OCI-M1 (cell line): ENCODE measurements around the gene DCAKD.
A peak's percentile ranks its signal among the peaks of the same experiment; 100 is the strongest.

Source experiments
- DNase-seq: peaks from one replicate; lab custom pipeline; 2025; lab: John Stamatoyannopoulos, UW

Gene DCAKD

DNA sequence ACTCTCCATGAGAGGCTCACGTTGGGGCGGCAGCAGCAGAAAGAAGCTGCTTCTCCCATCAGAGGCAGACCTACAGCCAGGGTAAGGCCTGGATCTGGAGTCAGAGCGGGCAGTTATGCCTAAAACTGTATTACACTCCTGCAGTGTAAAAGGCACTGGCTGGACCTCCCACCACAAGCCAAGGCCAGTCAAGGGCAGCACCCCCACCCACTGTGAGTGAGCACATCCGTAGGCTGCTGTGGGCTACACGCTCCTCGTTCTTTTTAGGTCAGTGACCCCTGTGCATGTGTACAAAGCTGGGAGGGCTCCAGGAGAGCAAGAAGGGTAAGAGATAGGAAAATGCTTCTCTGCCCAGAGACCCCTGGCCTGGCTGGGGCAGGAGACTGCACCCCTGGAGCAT, 20.7 kb downstream of the DCAKD start:
- DNase-seq = no peak

DNA sequence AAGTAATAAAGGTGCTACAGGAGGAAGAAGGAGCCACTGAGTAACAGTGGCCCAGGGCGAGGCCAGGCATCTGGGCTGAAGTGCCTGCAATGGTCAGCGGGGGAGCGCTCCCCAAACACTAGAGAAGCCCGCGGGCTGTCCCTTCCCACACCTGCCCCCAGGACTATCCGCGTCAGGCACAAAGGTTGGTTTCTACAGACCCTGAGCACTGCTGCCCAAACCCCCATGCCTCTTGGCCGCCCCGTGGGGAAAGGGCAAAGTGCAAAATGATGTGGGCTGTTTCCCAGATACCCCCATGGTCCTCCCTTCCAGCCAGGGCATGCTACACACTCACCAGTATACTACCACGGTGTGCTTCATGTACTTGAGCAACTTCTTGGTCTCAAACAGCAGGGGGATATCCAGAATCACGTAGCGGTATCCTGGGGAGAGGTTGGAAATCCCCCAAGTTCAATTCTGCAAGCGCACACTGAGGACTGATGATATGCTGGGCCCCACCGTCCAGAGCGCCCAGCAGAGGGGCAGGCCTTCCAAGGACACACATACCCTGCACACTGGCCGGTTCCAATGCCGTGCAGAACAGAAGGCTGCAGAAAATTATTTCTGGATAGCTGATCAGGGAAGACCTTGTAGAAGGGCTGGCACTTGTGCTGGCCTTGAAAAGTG, 21.5 kb downstream of the DCAKD start:
- no peak for DNase-seq

DNA sequence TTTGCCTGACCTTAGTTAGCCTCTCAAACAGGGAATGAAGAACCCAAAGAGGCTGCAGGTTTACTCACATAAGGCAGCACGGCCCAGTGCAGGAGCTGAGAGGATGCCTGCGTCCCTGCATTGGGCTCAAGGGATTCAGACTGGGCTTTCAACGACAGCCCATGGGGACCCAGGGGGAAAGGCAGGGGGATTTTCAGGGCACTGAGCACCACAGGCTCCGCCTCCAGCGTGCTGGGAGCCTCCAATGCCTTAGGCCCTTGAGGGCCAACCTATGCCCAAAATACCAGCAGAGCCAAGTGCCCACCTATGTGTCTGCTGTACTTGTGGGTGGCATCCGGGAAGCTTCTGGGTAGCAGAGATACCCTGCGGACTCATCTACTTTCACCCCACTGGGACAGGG, 22.3 kb downstream of the DCAKD start:
- no peak for DNase-seq

DNA sequence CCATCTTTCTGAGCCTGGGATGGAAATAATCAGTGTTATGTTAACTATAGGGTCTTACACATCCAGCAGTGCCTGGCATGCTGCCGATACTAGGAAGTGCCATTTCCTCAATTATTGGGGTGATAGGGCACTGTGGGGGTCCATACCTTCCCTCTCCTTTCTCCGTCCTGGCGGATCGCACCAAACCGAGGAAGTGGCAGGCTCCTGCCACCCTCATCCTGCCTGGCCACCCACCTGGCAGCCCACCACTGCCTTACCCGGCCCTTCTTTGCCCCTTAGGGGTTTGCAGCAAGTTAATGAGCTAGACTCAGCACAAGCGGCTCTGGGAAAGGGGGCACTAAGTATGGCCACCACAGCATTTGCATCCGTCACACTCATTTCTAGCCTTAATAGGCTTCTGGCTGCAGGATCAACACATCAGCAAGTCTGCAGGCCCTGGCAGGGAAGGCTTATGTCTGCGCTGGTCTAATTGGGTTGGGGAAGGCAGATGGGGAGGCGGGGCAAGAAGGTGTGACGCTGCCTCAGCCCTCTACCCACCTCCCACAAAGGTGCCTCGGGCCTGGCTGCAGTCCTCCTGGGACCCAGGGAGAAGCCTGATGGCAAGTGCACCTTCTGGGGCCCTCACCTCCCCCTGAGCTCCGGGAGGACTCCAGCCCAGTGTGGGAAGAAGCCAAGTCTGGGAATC, 28.6 kb downstream of the DCAKD start:
- DNase-seq = no peak

DNA sequence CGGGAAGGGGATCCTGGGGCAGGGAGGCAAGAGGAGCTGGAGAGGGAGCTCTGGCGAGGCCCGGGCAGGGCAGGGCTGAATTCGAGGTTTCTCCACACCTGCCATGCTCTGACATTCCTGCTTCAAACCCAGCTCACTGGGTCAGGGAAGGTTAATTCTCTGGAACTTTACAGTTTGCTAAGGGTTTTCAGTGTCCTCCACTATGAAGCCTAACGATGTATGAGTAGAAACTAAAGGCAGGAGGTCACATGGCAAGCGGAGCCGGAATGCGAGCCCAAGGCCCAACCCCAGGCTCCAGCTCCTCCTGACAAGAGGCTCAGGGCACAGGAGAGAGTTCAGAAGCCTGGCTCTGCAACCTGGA, 29.2 kb downstream of the DCAKD start:
- no peak for DNase-seq

DNA sequence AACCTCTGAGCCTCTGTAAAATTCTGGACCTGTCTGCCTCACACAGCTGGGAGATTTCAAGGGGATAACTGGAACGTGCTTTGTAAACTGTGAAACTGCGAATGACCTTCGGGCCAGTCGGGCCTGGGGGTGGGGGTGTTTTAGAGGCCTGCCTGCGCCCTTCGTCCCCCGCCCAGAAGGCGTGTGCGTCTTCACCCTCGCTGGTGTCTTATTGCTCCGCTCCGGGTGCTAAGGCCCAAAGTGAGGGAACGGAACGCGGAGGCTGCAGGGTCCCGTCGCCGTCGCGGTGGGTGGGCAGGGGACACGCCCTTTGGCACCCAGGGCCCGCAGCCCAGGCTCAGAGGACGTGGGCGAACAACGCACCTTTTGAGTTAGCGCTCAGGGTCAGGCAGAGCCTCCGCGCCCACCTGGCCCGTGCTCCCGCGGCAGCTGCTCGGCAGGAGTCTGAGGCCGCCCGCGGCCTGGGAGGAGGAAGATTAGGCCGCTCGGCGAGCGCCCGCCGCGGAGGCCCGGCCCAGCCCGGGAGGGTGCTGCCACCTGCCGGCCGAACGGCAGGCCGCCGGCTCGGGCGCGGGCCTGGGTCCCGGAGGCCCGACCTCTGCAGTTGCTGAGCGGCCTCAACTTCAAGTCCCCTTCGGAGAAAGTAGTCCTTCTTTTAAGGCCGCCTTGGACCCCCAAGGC, 29.7 kb downstream of the DCAKD start:
- DNase-seq = peak; percentile 75

DNA sequence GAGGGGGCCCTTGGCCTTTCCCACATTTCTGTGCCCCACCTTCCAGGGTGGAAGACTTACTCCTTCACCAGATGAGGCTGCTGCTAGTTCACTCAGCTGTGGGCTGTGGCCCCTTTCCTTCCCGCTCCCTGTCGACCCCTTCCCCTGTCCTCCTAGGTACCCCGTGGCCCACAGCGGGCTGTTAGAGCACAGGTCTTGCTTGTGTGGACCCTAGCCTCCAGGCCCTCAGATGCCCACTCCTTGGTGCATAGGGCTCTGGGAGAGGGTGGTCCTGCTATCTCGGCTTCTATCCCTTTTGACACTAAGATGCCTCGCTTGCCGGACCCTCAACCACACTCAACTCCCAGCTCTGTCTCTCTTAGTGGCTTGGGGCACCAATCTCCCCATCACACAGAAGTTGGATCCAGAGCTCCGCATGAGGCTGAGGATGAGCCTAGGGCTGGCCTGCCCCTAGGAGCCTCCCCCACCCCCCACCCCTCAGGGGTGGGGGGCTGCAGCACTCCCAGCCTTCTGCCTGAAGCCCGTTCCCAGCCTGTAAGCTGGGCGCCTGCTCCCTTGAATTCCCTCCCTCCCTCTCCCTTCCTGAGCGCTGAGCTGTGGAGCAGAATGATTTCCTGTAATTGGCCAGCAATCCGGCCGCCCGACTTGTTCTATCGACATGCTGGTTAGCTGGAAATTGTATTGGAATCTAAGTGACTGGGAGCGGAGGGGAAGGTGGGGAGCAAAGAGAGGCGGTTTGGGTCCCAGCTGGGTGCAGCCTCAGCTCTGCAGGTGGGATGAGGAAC, 30.9 kb downstream of the DCAKD start:
- no peak for DNase-seq

DNA sequence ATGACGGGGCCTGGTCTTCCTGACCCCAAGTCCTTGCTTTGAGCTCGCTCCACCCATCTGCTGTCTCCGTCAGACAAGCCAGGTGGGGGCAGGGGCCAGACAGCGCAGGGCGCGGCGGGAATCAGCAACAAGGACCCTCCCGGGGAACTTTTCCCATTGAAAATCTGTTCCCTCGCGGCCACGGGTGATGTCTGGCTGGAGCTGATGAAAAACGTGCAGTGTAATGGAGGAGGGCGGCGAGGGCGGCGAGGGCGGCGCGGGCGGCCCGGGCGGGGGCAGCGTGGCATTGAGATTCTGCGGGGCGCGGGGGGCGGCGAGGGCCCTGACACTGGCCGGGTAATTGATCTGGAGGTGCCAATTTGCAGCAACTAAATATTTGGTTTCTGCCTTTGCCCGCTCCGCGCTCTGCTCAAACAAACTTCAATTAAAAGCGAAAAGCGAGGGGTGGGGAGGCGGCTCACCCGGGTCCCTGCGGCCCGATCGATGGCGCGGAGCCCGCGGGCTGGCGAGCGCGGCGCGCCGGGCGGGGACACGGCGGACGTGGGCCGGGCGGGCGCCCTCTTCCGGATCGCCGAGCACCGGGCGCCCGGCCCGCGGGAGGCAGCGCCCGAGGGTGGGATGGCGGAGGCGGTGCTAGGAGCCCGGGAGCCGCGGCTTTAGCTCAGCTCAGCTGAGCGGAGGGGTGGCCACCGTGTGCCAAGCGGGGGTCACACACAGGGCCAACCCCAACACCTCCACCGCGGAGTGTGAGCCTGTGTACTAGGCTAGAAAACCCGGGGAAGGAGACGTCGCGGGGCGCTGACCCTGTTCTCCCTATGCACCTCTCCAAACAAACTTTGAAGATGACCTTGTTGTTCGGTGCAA, 32.4 kb downstream of the DCAKD start:
- peak; percentile 69 for DNase-seq

DNA sequence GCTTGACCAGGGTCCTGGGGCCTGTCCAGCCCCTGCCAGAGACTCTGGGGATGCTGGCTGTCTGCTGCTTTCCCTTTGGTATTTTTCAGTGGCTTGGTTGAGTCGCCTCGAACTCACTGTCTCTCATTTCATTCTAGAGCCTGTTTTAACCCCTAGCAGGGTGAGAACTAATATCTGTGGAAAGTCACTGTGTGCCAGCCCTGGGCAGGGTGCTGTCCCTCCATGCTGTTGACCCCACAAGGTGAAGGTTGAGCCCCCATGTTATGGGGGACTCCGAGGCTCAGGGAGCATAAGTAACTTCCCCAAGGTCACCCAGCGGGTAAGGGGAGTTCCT, 33.0 kb downstream of the DCAKD start:
- no peak for DNase-seq

DNA sequence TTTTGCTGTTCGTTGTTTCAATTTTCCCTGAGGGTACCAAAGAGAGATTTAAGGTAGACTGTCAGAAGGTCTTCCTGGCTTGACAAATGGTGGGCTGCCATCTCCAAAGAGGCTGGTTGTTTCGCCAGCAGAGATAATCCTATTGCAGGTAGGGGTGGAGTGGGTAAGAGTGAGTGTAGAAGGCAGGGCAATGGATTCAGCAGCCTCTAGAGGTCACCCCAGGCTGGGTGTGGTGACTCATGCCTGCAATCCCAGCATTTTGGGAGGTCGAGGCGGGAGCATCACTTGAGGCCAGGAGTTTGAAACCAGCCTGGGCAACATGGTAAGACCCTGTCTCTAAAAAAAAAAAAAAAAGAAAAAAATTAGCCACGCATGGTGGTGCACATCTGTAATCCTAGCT, 34.6 kb downstream of the DCAKD start:
- peak; percentile 44 for DNase-seq

DNA sequence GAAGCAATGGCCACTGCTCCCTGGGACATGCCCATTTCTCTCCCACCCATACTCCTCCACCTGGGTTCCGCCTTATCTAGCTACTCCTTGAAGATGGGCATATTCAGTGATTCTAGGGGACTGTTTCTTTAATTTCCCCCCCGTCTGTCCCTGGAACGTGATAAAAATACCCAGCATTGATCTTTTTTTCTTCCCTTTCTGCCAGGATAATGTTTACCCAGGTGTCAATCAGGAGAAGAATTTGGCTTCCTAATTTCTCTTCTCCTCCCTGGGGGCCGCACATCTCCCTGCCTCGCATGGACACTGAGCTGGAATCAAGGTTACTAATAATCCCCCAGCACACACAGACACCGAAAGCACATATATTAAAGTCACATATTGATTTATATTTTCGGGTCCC, 35.2 kb downstream of the DCAKD start:
- DNase-seq = no peak

DNA sequence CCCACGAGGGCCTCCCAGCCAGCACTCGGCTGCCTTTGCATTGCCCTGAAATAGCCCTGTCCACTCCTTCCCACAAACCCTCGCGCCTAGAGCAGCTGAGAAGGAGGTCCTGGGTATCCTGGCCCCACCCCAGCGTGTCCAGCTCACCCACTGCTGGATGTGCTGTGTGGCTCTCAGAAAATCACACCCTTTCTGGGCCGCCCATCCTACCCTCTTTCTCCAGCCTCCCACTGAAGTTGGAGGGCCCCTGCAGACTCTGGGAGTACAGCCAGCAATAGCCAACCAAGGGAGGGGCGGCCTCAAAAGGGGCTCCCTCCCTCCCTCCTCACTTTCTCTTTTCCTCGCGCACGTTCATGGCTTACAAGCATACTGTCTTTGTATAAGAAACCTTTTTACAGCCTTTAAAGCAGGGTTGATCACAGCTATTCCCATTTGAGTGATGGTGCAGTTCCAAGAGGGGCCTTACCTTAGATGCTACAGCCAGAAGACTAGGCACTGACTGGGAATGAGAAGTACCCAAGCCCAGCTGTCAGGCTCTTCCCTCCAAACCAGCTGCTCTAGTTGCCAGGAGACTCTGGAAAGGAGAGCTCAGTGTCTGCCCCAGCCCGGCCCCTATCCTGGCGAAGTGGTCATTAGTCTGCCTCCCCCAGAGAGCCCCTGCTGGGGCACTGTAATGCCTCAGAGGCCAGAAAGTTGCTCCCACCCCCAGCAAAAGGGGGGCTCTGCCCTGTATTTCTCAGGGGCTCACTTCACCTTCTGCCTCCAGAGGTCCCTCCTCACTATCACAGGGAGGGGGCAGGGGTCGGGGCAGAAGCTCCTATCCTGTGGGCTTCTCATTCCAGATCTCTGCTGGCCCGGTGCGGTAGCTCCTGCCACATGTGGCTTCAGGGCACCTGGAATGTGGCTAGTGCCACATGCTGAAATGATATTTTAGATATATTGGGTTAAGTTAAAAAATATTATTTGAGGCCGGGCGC, 38.1 kb downstream of the DCAKD start:
- DNase-seq = no peak

DNA sequence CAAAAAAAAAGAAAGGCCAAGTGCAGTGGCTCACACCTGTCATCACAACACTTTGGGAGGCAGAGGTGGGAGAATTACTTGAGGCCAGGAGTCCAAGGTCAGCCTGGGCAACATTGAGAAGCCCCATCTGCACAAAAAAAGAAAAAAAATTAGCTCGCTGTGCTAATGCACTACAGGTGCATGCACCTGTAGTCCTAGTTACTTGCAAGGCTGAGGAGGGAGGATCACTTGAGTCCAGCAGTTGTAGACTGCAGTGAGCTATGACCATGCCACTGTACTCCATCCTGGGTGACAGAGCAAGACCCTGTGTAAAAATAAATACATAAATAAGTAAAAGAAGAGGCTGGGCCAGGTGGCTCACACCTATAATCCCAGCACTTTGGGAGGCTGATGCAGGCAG, 39.7 kb downstream of the DCAKD start:
- DNase-seq = no peak

DNA sequence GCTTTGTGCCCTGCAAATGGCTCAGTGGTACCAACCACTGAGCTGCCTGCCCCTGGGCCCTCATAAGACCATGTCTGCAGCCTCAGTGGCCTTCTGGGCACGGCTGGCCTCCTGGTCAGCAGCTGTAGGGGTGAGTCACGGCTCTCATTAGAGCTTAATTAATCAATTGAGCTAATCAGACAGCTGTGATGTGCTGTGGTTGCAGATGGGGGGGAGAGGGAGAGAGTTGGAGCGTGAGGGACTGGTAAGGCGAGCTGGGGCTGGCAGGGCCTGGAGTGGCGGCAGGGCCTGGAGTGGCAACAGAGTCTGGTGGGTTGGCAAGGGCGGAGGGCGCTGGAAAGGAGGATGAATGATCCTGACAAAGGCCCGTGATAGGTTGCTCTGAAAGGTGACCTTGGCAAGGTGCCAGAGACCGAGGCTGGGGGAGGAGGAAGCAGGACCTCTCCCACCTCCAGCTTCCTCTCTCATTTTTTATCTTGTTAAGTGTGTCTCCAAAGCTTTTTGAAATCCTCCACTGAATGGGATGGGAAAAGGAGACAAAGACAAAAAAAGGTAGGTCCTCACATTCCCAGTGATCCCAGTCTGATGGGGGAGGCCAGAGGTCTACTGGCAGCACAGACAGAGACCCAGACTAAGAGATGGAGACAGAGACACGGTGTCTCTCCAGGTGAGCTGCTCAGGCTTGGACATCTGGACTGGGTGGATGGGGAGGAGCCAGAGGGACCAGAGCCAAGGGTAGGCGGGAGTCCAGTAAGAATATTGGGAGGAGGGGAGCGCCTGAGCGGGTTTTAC, 41.6 kb downstream of the DCAKD start:
- no peak for DNase-seq

DNA sequence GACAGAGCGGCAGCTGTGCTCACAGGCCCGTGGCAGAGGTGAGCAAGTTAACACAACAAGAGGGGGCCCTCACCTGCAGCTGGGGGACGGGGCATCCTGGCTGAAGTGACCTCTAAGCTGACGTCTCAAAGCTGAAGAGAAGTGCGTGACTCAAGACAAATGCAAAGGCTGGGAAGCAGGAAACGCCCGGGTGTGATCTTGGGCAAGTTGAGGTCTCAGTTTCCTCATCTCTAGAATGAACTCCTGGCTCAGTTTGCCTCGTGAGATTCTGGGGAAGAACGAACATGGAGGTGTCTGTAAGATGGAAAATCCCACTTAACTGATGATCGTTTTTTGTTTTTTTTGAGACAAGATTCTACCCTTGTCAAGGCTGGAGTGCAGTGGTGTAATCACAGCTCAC, 43.2 kb downstream of the DCAKD start:
- no peak for DNase-seq

DNA sequence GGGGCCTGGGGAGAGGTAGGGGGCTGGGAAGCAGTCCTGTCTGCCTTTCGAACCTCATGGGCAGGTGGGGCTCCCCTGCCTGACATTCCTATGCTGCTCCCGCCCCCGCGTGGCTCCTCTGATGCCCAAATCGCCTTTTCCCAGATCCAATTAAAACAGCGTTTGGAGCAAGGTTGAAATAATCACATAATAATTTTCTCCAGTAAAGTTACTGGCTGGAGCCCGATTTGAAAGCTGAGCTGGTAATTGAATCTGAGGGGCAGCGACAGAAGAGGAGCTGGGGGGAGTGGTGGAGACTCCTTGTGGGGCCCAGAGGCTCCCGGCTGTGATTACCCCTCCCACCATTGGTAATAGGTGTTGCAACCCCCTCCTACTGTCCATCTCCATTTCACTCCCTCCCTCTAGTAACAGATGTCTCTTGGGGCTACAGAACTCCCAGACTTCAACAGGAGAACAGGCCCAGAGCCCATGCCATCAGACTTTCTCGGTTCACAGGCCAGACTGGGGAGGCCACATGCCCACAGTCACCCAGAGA, 44.4 kb downstream of the DCAKD start:
- DNase-seq = no peak

DNA sequence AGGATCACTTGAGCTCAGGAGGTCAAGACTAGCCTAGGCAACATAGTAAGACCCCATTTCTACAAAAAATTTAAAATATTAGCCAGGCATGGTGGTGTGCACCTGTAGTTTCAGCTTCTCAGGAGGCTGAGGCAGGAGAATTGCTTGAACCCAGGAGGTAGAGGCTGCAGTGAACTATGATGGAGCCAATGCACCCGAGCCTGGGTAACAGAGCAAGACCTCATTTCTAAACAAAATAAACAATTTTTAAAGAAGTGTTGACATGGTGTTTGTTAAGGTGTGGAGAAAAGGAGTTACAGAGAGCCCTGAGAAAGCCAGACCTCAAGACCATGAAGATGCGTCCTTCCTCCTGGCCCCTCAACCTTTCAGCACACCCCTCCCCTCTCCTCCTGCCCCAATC, 45.7 kb downstream of the DCAKD start:
- DNase-seq = no peak

DNA sequence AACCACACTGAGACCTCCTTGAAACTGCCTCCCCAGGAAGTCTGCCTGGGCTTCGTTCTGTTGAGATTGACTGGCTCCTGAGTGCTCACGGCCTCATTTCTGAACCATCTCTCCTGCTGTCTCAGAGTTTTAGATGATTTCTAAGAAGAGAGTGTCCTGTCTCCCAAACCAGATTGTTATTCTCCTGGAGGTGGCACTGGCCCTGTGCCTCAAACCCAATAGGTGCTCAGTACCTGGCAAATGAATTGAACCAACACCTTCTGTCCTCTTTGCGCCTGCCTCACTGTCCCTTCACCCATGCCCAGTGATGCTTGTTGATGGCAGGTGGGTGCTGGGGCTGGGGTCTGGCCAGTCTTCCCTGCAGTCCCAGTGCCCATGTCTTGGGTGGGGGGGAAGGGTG, 47.0 kb downstream of the DCAKD start:
- DNase-seq = no peak

DNA sequence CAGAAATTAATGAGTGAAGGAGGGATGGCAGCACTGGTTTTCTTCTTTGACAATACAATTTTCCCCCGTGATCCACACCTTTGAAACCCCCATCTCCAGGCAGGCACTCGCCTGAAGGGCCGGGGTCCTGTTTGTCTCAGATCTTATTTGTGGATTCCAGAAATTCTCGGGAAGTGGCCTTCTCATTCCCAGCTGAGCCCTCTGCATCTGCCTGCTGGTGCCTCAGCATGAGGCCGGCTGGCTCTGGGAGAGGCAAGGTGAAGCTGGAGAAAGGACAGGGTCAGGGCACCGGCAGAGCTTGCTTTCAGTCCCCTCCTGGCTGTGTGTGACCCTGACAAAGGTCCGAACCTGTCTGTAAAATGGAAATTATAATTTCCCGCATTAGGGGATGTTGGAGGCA, 47.6 kb downstream of the DCAKD start:
- DNase-seq = no peak

DNA sequence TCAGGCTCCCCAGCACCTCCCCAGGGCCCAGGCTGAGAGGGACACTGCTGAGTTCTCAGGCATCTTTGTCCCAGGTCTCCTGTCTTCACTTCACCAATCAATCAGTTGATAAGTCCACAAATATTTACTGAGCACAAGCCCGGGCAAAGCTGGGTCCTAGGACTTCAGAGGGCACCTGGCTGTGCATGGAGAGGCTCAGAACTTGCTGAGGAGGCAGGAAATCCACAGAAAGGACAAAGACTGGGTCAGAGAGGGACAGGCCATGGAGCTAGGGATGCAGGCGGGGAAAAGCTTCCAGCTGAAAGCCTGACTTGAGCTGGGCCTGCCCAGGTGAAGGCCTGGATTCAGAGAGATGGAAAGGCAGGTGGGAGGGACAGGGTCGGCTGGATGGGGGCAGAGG, 50.1 kb downstream of the DCAKD start:
- no peak for DNase-seq
